Measurements from ENCODE around the gene SLC16A8. TPM values are rescaled to one million over a fixed set of nuclear protein-coding genes. Genes with fewer than 3 reads are reported as not detected.

Gene SLC16A8
- total and polyA plus RNA-seq, 5 experiments from 2014 or later, result not detected

GRCh38 chr22:38109371-38110001 lies 25.5 kb upstream of the SLC16A8 start:
- ATAC-seq, result peak; percentile 30 to 33

DNA sequence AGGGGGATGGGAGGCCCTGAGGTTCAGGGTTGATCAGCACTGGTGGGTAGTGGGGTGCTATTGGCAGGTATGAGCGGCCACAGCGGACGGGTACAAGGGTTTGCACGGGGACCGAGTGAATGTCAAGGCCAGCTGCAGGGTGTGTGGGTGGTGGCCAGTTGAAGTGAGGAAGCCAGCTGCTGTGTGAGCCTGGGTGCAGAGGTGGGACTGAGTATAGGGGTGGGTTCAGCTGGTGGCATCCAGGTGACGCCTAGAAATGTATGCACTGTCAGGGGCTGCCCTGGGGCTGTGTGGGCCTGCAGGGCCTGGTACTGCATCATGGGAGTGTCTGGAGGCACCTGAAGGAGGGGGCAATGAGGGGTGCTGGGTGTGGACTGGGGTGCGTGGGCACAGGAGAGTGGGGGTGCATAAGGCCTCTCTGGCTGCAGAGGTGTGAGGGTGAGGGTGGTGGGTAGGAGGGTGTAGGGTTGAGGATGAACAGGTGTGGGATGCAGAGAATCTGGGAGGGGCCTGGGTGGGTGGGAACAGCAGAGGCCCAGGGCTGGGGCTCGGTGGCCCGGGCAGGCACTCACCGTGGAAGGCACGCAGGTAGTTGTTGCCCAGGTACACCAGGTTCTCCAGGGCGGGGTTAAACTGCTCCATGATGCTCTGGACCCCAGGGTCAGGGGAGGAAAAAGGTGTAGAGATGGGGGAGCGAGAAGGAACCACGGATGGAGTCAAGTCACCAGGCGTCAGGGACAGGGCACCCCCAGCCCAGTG lies 24.8 kb upstream of the SLC16A8 start:
- peak overlapping the region in 3 of 10 donors; percentile 36 to 89 (median 57) for H3K27ac Mint-ChIP-seq

More at GRCh38 chr22:38109371-38110001, 25.5 kb upstream of the SLC16A8 start:
- Mint-ChIP-seq H3K4me1 (peaks cover 5 to 14% (median 8%) of the 10 kb centered on the region in 4 donors), H3K27ac (peak overlapping the region in 5 of 10 donors; percentile 53 to 95 (median 84)), H3K9me3 (no peaks in the 10 kb centered on the region), H3K36me3 (peaks cover 0 to 7% (median 2%) of the 10 kb centered on the region in 3 donors), H3K27me3 (no peaks in the 10 kb centered on the region), H3K4me3 (peak overlapping the region in 2 of 10 donors; percentile 63 to 65)
- DNase-seq, result peak in 2 of 10 donors; percentile 7 to 21
- POLR2A ChIA-PET, result no interaction called here

DNA sequence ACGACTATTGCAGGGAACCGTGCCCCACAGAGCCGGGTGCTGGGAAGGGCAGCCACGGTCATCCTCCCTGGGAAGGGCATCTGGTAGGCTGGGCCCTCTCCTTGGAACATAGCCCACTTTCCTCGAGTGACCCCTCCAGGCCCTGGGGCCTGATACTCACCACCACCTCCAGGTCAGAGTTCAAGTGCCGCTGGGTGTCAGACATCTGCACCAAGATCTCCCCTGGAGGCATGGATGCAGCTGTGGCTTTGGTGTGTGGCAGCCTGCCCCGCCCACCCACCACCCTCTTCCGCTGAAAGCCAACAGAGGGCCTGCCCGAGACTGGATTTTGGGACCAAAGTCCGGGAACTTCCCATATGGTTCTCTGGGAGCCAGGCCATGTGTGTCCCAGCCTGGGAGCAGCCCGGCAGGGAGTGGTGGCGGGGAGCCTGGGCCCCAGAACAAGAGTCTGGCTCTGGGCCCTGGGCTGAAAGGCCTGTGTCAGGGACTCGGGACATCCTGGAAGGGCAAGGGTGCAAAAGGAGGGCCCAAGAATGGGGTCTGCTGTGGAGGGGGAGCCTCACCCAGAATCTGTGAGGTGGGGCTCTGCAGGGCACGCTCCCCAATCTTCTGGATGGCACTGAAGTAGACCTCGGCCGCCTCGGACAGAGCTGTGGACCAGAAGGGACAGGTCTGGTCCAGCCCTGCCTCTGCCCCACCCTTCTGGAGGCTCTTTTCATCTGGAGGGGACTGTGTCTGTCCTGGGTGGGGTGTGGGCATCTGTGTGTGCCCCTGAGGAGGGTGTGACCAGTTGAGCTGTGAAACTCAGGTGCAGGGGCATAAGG lies 23.9 kb upstream of the SLC16A8 start:
- Mint-ChIP-seq H3K27ac (peak overlapping the region in 3 of 10 donors; percentile 13 to 73 (median 57)), H3K9me3 (no peaks in the 10 kb centered on the region), H3K4me1 (peaks cover 4 to 17% (median 10%) of the 10 kb centered on the region in 4 donors), H3K36me3 (peaks cover 0 to 7% (median 2%) of the 10 kb centered on the region in 3 donors), H3K4me3 (peak overlapping the region in 2 of 10 donors; percentile 41 to 50), H3K27me3 (no peaks in the 10 kb centered on the region)
- DNase-seq, result no peak
- no peak for ATAC-seq
- POLR2A ChIA-PET, result interaction anchor here (0.5 kb wide), 1 partner anchor 102 kb away, joined by 4 read pairs; no protein-coding TSS in a partner anchor

More for the DNA sequence above, 24.8 kb upstream of the SLC16A8 start:
- no peak for DNase-seq
- POLR2A ChIA-PET, result interaction anchor here (0.5 kb wide), 1 partner anchor 101 kb away, joined by 4 read pairs; no protein-coding TSS in a partner anchor
- Mint-ChIP-seq H3K27me3 (no peaks in the 10 kb centered on the region), H3K36me3 (peaks cover 0 to 8% (median 2%) of the 10 kb centered on the region in 3 donors), H3K9me3 (no peaks in the 10 kb centered on the region), H3K4me3 (peak overlapping the region in 2 of 10 donors; percentile 50 to 67), H3K4me1 (peaks cover 4 to 17% (median 10%) of the 10 kb centered on the region in 4 donors)
- ATAC-seq, result peak in 1 of 2 donors; percentile 22

- DNase-seq (no peak), ATAC-seq (no peak)
- H3K4me3 Mint-ChIP-seq, result no peak overlapping the region
- peak overlapping the region in 1 of 10 donors; percentile 34 for H3K27ac Mint-ChIP-seq
- H3K36me3 Mint-ChIP-seq, result peaks cover 0 to 5% (median 2%) of the 10 kb centered on the region in 3 donors
- H3K4me1 Mint-ChIP-seq, result peaks cover 3 to 17% (median 10%) of the 10 kb centered on the region in 4 donors
- no peaks in the 10 kb centered on the region for H3K9me3 Mint-ChIP-seq
- POLR2A ChIA-PET, result no interaction called here
- H3K27me3 Mint-ChIP-seq, result no peaks in the 10 kb centered on the region
Observed at GRCh38 chr22:38106814-38107578, 23.0 kb upstream of the SLC16A8 start.

- Mint-ChIP-seq H3K4me1 (peaks cover 4 to 12% (median 11%) of the 10 kb centered on the region in 4 donors), H3K9me3 (no peaks in the 10 kb centered on the region), H3K36me3 (peaks cover 0 to 3% (median 2%) of the 10 kb centered on the region in 3 donors), H3K27me3 (no peaks in the 10 kb centered on the region), H3K4me3 (no peak overlapping the region), H3K27ac (peak overlapping the region in 2 of 10 donors; percentile 52 to 75)
- ATAC-seq, result no peak
- no peak for DNase-seq
- POLR2A ChIA-PET, result no interaction called here
Observed at GRCh38 chr22:38104084-38104483, 20.1 kb upstream of the SLC16A8 start.

DNA sequence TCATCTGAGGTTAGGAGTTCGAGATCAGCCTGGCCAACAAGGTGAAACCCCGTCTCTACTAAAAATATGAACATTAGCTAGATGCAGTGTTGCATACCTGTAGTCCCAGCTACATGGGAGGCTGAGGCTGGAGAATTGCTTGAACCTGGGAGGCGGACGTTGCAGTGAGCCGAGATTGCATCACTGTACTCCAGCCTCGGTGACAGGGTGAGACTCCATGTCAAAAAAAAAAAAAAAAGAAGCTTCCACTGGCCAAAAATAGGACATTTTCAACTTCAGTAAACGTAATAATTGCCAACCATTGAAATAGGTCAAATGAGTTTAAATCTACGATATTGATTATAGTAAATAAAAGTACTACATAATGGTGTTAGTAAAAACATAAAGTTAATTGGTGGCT lies 19.7 kb upstream of the SLC16A8 start:
- peaks cover 5 to 12% (median 11%) of the 10 kb centered on the region in 4 donors for H3K4me1 Mint-ChIP-seq
- POLR2A ChIA-PET, result no interaction called here
- no peak for DNase-seq
- peak overlapping the region in 1 of 10 donors; percentile 43 for H3K27ac Mint-ChIP-seq
- no peak overlapping the region for H3K4me3 Mint-ChIP-seq
- H3K27me3 Mint-ChIP-seq, result no peaks in the 10 kb centered on the region
- no peaks in the 10 kb centered on the region for H3K9me3 Mint-ChIP-seq
- ATAC-seq, result no peak
- H3K36me3 Mint-ChIP-seq, result peaks cover 0 to 3% (median 2%) of the 10 kb centered on the region in 3 donors

DNA sequence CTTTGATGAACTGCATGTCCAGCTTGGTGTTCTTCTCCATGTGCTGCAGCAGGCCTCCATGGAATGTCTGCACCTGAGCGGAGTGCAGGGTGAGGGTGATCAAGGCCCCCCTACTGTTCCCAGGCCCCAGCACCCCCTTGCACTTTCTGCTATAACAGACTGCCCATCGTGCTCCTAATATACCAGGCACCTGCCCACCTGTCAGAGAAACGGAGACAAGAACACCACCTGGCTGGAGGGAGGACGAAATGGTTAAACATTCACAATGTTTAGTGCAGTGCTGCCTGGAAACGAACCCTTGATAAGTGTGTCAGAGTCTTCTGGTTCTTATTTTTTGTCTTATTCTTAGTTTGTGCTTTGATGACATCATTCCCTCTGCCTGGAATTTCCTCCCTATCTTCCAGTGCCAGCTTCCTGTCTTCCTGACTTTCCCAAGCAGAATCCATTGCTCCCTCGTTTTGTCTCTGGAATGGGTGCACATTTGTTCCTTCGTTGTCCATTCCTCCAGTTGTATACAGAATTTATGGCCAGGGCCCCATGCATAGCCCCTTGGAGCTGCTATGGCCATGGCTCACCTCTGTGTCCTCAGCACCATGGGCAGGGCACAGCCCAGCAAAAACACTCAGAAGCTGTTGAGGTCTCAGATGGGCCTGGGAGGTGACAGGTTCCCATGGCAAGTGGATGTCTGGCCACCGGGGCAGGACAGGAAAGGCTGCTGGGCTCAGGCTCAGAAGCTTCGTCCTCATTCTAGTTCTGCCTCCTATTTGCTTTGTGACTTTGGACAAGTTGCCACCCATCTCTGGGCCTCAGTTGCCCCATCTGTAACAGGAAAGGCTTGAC lies 14.6 kb upstream of the SLC16A8 start:
- ATAC-seq, result no peak
- POLR2A ChIA-PET, result no interaction called here
- no peak overlapping the region for H3K27ac Mint-ChIP-seq

DNA sequence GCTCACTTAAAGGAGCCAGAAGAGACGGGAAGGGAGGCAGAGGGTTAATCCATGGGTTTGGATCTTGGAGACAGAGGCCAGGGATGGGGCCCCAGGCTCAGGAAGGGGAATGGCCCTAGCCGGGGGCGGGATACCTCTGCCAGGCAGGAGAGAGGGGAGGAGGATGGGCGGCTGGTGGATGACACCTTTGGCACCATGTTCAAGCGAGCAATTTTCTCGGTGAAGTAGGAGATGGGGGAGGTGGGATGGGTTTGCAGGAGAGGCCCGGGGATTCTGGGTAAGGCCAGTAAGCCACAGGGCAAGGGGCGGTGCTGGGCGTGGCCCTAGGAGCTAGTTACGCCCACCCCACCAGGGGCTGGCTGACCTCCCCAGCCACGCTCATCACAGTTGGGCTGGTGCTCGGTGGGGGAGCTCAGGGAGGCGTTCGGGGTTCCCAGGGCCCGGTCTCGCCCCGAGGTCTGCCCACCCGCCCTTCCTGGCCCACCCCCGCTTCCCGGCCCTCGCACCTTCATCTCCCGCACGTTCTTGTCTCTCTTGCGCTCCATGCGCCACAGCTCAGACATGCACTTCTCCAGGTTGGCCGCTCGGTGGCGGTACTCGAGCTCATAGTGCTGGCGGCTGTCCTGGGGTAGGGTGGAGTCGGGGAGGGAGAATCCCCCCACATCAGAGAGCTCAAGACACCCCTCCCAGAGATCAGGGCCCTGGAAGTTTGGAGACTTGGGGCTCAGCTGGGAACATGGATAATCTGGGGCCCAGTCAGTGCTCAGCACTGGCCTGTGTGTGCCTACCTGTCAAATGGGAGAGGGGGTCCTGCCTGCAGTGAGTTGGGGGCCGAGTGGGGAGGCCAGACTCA lies 13.8 kb upstream of the SLC16A8 start:
- H3K27ac Mint-ChIP-seq, result peak overlapping the region in 1 of 10 donors; percentile 29
- ATAC-seq, result no peak
- POLR2A ChIA-PET, result no interaction called here
- H3K36me3 Mint-ChIP-seq, result peaks cover 0 to 14% (median 12%) of the 10 kb centered on the region in 3 donors
- no peak for DNase-seq
- no peaks in the 10 kb centered on the region for H3K27me3 Mint-ChIP-seq
- no peak overlapping the region for H3K4me3 Mint-ChIP-seq
- peaks cover 0 to 3% (median 1%) of the 10 kb centered on the region in 4 donors for H3K4me1 Mint-ChIP-seq
- no peaks in the 10 kb centered on the region for H3K9me3 Mint-ChIP-seq

More for the DNA sequence above, 14.6 kb upstream of the SLC16A8 start:
- H3K9me3 Mint-ChIP-seq, result no peaks in the 10 kb centered on the region
- peaks cover 0 to 11% (median 6%) of the 10 kb centered on the region in 3 donors for H3K36me3 Mint-ChIP-seq
- H3K4me3 Mint-ChIP-seq, result no peak overlapping the region
- H3K27me3 Mint-ChIP-seq, result no peaks in the 10 kb centered on the region
- peaks cover 0 to 3% (median 1%) of the 10 kb centered on the region in 4 donors for H3K4me1 Mint-ChIP-seq
- DNase-seq, result no peak

DNA sequence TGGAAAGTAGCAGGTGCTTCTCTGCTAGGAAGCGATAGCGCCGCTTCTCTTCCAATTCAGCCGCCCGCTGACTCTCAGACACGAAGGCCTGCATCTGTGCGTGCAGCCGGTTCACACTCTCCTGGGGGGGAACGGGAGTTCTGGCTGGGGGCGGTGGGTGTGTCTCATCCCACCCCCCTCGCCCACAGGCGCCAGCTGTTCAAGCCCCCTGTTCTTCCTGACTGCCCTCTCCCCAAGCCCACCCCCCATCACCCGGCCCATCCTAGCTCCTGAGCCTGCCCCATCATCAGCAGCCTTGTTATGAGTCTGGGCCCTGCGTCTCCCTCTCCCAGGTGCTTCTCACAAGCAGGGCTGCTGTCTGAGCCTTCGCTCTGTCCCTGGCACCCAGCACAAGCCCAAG lies 13.1 kb upstream of the SLC16A8 start:
- H3K9me3 Mint-ChIP-seq, result no peaks in the 10 kb centered on the region
- peak overlapping the region in 1 of 10 donors; percentile 78 for H3K27ac Mint-ChIP-seq
- no peak for ATAC-seq

DNA sequence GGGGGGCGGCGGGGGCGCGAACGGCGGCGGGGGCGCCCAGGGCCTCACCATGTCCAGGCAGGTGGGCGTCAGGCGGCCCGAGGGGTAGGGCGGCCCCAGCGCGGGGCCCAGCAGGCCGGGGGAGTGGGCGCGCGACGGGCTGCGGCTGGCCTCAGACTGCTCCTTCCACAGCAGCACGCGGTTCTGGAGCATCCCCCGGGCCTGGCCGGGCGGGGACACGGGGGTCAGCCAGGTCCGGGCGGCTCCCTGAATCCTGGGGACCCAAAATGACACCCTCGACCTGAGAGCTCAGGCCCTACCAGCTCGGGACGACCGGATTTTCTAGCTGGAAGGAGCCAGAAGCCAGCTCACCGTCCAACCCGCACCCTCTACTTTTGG lies 5.5 kb upstream of the SLC16A8 start:
- H3K9me3 Mint-ChIP-seq, result no peaks in the 10 kb centered on the region
- ATAC-seq, result no peak
- H3K36me3 Mint-ChIP-seq, result peaks cover 0 to 29% (median 11%) of the 10 kb centered on the region in 3 donors
- no peak overlapping the region for H3K4me3 Mint-ChIP-seq
- no peak overlapping the region for H3K27ac Mint-ChIP-seq
- POLR2A ChIA-PET, result interaction anchor here (0.7 kb wide), 1 partner anchor 107 kb away, joined by 3 read pairs; no protein-coding TSS in a partner anchor
- H3K27me3 Mint-ChIP-seq, result peaks cover 0 to 27% (median 9%) of the 10 kb centered on the region in 5 donors
- DNase-seq, result no peak
- peaks cover 0 to 2% (median 0%) of the 10 kb centered on the region in 4 donors for H3K4me1 Mint-ChIP-seq

More for the DNA sequence above, 13.1 kb upstream of the SLC16A8 start:
- H3K4me3 Mint-ChIP-seq, result no peak overlapping the region
- no peak for DNase-seq
- no peaks in the 10 kb centered on the region for H3K27me3 Mint-ChIP-seq
- POLR2A ChIA-PET, result no interaction called here
- peaks cover 0 to 3% (median 1%) of the 10 kb centered on the region in 4 donors for H3K4me1 Mint-ChIP-seq
- peaks cover 0 to 15% (median 14%) of the 10 kb centered on the region in 3 donors for H3K36me3 Mint-ChIP-seq

Measured in naive thymus-derived CD8-positive, alpha-beta T cell (primary cell).